HG02571 (cell line): ENCODE results near the gene COL25A1.

Experiments used
- ATAC-seq: cut with Tn5 transposase; IDR thresholded peaks from one replicate; pipeline ENCODE4 v1.9.1; 2021; ENCODE audit warnings: mild to moderate bottlenecking, moderate library complexity; ENCODE audit not compliant: unreplicated experiment

Gene COL25A1

GRCh38 chr4:109216085-109216696, 86.3 kb downstream of the COL25A1 start:
- ATAC-seq: no peak

GRCh38 chr4:109215506-109215905, 87.0 kb downstream of the COL25A1 start:
- ATAC-seq: no peak

- no peak for ATAC-seq
These were observed 87.7 kb downstream of the COL25A1 start for GRCh38 chr4:109214622-109215301.

- ATAC-seq: no peak
These were observed 89.4 kb downstream of the COL25A1 start for GRCh38 chr4:109213056-109213455.

GRCh38 chr4:109211671-109212070, 90.8 kb downstream of the COL25A1 start:
- ATAC-seq: no peak

GRCh38 chr4:109209647-109210046, 92.8 kb downstream of the COL25A1 start:
- ATAC-seq: no peak

GRCh38 chr4:109207898-109208297, 94.6 kb downstream of the COL25A1 start:
- no peak for ATAC-seq

- no peak for ATAC-seq
These were observed 95.4 kb downstream of the COL25A1 start for GRCh38 chr4:109207061-109207460.

- ATAC-seq: no peak
These were observed 95.8 kb downstream of the COL25A1 start for GRCh38 chr4:109206620-109207019.

GRCh38 chr4:109205186-109205585, 97.3 kb downstream of the COL25A1 start:
- no peak for ATAC-seq

GRCh38 chr4:109199585-109199984, 102.9 kb downstream of the COL25A1 start:
- ATAC-seq: no peak

- ATAC-seq: no peak
These were observed 106.8 kb downstream of the COL25A1 start for GRCh38 chr4:109195646-109196045.

GRCh38 chr4:109191216-109191615, 111.2 kb downstream of the COL25A1 start:
- no peak for ATAC-seq

GRCh38 chr4:109186458-109186945, 116.0 kb downstream of the COL25A1 start:
- no peak for ATAC-seq

- ATAC-seq: no peak
These were observed 116.5 kb downstream of the COL25A1 start for GRCh38 chr4:109185951-109186350.

- ATAC-seq: no peak
These were observed 116.9 kb downstream of the COL25A1 start for GRCh38 chr4:109185548-109185947.

GRCh38 chr4:109184491-109184961, 117.9 kb downstream of the COL25A1 start:
- ATAC-seq: no peak

- no peak for ATAC-seq
These were observed 118.4 kb downstream of the COL25A1 start for GRCh38 chr4:109183931-109184490.

GRCh38 chr4:109182696-109183095, 119.8 kb downstream of the COL25A1 start:
- no peak for ATAC-seq

- ATAC-seq: no peak
These were observed 123.4 kb downstream of the COL25A1 start for GRCh38 chr4:109179061-109179460.

- no peak for ATAC-seq
These were observed 125.2 kb downstream of the COL25A1 start for GRCh38 chr4:109177096-109177810.
